Stomach (tissue), 4 donors: ENCODE data around the gene OTX1.

Source experiments
- POLR2A ChIP-seq, 4 donors: fragments of 450-650 bp; IDR thresholded peaks; one replicate each; pipeline ENCODE4 v1.6.1; 2016; ENCODE audit warnings: antibody characterized with exemption in 4 of 4, control low read depth in 2 of 4, mild to moderate bottlenecking in 1 of 4, moderate library complexity in 1 of 4
- TF ChIP-seq, protein P1 (sequence below), 7 experiments: fragments of 450-650 bp in 4 of 7; fragments of 200-600 bp in 3 of 7; sonication (generic) in 3 of 7; IDR thresholded peaks; one replicate each; pipeline ENCODE4 v1.5.1; 2016 to 2019; ENCODE audit warnings: antibody characterized with exemption in 7 of 7, control low read depth in 2 of 7, mild to moderate bottlenecking in 1 of 7

DNA sequence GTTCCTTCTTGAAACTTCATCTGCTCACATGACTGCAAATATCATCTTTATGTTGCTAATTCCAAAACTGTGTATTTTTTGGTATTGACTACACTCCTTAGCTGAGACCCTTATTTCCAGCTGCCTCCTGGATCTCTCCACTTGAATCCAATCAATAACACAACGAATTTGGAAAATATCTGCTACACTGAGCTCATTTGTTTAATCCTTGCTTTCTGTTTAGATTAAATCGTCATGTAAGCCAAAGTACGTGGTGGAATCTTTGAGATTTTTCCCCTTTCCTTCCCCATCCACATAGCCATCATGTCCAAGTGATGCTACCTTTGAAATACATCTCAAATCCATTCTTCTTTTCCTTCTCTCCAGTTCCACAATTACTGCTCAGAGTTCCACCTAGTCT, 15.6 kb downstream of the OTX1 start:
- no peak for TF ChIP-seq POLR2A (IDR thresholded peaks at IDR 0.05)
- TF ChIP-seq, protein P1, sequence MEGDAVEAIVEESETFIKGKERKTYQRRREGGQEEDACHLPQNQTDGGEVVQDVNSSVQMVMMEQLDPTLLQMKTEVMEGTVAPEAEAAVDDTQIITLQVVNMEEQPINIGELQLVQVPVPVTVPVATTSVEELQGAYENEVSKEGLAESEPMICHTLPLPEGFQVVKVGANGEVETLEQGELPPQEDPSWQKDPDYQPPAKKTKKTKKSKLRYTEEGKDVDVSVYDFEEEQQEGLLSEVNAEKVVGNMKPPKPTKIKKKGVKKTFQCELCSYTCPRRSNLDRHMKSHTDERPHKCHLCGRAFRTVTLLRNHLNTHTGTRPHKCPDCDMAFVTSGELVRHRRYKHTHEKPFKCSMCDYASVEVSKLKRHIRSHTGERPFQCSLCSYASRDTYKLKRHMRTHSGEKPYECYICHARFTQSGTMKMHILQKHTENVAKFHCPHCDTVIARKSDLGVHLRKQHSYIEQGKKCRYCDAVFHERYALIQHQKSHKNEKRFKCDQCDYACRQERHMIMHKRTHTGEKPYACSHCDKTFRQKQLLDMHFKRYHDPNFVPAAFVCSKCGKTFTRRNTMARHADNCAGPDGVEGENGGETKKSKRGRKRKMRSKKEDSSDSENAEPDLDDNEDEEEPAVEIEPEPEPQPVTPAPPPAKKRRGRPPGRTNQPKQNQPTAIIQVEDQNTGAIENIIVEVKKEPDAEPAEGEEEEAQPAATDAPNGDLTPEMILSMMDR (IDR thresholded peaks at IDR 0.05), result no peak
